Omental fat pad (tissue), 4 donors: ENCODE results near the gene NFKBIB. TPM values are rescaled to one million over a fixed set of nuclear protein-coding genes. Genes with fewer than 3 reads are reported as not detected.
"Not testable (repeated sequence)": the region's sequence is repeated elsewhere in the genome, so short reads cannot be mapped to it uniquely, and the experiment has no call there.

Experiments
- ATAC-seq: fragments of 150-250 bp; one replicate; pipeline ENCODE4 v1.9.1; 2016; ENCODE audit warnings: mild to moderate bottlenecking, moderate library complexity; ENCODE audit not compliant: low FRiP score
- DNase-seq: peaks from one replicate; pipeline ENCODE4 v3.0.0-alpha.2; 2019; ENCODE audit warnings: low spot score
- total RNA-seq, 4 donors: library from RNA; depleted of rRNA; stranded (reverse); fragments of >200 nt; gene quantifications; one replicate each; pipeline ENCODE4 v1.1.0, GENCODE V29; 2016
- TF ChIP-seq, protein P1 (sequence below), 3 donors: fragments of 450-650 bp; IDR thresholded peaks; one replicate each; pipeline ENCODE4 v1.5.1; 2016 to 2017; ENCODE audit warnings: antibody characterized with exemption in 3 of 3, mild to moderate bottlenecking in 3 of 3, moderate library complexity in 2 of 3

The NFKBIB gene
- total RNA-seq, 4 donors from 2014 or later, result 19.6 to 30.9 (median 22.7) TPM

DNA sequence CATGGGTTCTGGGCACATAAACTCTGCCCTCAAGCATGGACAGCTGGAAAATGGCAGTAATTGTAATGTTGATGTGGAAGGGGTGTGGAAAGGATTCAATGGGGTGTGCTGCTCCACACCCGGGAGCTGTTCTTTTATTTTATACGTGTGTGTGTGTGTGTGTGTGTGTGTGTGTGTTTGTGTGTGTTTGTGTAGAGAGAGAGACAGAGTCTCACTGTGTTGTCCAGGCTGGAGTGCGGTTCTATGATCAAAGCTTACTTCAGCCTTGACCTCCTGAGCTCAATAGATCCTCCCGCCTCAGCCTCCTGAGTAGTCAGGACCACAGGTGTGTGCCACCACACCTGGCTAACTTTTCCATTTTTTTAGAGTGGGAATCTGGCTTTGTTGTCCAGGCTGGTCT, 33.8 kb downstream of the NFKBIB start:
- TF ChIP-seq, protein P1, sequence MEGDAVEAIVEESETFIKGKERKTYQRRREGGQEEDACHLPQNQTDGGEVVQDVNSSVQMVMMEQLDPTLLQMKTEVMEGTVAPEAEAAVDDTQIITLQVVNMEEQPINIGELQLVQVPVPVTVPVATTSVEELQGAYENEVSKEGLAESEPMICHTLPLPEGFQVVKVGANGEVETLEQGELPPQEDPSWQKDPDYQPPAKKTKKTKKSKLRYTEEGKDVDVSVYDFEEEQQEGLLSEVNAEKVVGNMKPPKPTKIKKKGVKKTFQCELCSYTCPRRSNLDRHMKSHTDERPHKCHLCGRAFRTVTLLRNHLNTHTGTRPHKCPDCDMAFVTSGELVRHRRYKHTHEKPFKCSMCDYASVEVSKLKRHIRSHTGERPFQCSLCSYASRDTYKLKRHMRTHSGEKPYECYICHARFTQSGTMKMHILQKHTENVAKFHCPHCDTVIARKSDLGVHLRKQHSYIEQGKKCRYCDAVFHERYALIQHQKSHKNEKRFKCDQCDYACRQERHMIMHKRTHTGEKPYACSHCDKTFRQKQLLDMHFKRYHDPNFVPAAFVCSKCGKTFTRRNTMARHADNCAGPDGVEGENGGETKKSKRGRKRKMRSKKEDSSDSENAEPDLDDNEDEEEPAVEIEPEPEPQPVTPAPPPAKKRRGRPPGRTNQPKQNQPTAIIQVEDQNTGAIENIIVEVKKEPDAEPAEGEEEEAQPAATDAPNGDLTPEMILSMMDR (IDR thresholded peaks at IDR 0.05), result no peak
- no peak for ATAC-seq
- no peak for DNase-seq

DNA sequence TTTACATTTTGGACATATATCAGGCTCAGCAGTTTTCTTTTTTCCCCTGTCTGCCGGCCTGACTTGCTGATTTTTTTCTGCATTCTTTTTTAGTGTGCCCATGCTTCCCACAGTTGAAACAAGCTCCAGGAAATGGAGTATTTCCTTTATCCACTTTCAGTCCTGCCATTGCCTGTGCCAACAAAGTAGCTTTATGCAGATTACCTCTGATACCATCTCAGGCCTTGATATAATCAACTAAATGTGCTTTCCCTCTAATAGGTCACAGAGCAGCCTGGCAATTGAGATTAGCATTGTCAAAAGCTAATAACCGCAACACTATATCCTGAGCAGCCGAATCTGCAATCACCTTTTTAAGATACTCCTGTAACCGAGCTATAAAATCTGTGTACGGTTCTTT, 40.2 kb downstream of the NFKBIB start:
- no peak for ATAC-seq
- DNase-seq, result no peak
- TF ChIP-seq, protein P1 (IDR thresholded peaks at IDR 0.05), result no peak

DNA sequence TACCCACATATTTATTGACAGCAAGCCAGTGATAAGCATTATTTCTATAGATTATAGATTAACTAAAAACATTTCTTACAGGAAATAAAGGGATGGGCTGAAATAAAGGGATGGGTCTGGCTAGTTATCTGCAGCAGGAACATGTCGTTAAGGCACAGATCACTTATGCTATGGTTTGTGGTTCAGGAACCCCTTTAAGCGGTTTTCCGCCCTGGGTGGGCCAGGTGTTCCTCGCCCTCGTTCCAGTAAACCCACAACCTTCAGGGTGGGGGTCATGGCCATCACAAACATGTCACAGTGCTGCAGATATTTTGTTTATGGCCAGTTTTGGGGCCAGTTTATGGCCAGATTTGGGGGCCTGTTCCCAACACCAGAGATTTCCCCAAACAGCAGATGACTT, 41.7 kb downstream of the NFKBIB start:
- not testable (repeated sequence) for DNase-seq, ATAC-seq

DNA sequence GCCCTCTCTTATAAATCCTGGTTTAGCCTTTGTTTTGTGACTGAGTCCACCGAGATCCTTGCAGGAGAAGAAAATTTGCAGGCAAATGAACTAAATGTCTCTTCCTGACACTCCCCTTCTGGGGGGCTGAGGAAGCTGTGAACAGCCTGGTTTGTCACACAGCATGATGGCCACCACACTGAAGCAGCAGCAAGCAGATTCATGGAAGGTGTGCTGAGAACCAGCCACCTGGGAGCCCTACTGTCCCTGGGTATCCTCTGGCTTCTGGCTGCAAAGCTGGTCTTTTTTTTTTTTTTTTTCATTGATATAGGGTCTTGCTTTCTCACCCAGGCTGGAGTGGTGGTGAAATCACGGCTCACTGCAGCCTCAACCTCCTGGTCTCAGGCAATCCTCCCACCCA, 42.2 kb downstream of the NFKBIB start:
- DNase-seq, result no peak
- TF ChIP-seq, protein P1 (IDR thresholded peaks at IDR 0.05), result no peak
- no peak for ATAC-seq

DNA sequence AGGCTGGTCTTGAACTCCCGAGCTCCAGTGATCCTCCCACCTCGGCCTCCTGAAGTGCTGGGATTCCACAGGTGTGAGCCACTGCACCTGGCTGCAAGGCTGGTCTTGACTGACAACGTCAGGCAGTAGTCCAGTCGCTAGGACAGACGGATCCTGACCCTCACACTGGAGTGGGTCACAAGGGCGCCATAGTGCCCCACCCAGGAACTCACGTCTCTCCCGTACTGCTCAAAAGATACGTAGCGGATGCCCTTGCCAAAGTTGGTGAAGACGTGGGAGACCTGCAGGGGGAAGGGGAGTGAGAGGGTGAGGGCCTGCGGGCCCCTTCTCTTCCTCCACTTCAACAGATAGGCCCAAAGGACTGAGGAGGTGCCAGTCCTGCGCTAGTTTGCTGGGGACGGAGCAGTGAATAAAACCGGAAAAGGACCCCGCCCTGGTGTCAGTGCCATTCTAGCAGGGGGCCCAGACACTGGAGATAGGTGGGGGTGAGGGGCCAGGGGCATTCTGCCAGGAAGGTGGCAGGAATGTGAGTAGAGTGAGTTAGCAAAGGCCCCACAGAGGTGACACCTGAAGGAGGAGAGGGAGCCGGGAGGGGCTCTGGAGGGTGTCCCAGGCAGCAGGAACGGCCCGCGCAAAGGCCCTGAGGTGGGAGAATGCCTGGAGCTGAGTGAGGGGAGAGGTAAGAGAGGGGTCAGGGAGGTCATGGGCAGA, 42.9 kb downstream of the NFKBIB start:
- no peak for DNase-seq

DNA sequence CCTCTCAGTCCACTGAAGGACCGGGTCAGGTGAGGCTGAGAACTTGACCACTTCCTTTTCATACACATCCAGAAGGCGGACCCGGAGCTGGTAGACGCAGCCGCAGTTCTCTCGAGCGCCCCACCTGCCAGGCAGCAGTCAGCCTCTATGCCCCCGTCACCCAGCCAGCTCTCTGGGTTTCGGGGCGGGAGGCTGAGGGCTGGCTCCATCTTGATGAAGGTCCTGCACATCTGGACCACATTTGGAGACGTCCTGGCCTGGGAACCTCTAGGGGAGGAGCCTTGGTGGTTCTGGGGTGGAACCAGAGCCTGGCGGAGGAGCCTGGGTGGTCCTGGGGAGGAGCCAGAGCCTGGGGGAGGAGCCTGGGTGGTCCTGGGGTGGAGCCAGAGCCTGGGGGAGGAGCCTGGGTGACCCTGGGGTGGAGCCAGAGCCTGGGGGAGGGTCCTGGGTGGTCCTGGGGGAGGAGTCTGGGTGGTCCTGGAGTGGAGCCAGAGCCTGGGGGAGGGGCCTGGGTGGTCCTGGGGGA, 45.3 kb downstream of the NFKBIB start:
- TF ChIP-seq, protein P1 (IDR thresholded peaks at IDR 0.05), result no peak
- DNase-seq, result no peak
- no peak for ATAC-seq

More for the DNA sequence above, 42.9 kb downstream of the NFKBIB start:
- ATAC-seq, result no peak
- TF ChIP-seq, protein P1 (IDR thresholded peaks at IDR 0.05), result no peak

DNA sequence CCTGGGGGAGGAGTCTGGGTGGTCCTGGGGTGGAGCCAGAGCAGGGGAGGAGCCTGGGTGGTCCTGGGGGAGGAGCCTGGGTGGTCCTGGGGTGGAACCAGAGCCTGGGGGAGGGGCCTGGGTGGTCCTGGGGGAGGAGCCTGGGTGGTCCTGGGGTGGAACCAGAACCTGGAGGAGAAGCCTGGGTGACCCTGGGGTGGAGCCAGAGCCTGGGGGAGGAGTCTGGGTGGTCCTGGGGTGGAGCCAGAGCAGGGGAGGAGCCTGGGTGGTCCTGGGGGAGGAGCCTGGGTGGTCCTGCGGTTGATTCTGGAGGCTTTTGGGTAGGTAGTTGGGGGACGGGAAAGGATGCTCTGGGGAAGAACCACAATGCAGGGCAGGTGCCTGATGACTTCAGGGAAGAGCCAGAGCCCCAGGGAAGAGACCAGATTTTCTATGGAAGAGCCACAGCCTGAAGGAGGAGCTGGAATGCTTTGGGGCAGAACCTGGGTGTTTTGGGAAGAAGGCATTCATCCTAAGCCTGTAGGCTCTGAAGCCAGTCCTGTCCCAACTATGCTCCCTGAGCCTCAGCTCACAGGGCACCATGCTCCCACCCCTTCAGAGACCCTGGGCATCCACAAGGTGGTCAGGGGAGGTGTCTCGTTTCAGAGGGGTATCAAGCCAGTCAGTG, 45.9 kb downstream of the NFKBIB start:
- DNase-seq (no peak), ATAC-seq (no peak)
- TF ChIP-seq, protein P1 (IDR thresholded peaks at IDR 0.05), result no peak
